GM23338 (cell line): ENCODE data around the gene MED12L. TPM values are rescaled to one million over a fixed set of nuclear protein-coding genes. Genes with fewer than 3 reads are reported as not detected.

Source experiments
- ATAC-seq: fragments of 200-7000 bp; cut with Tn5 transposase; 3 replicates; pipeline ENCODE4 v1.9.1; 2020
- DNase-seq: peaks from one replicate; pipeline ENCODE4 v3.0.0-alpha.2; 2015; ENCODE audit warnings: low spot score
- H2AFZ ChIP-seq: fragments of 200-600 bp; sonication (generic); 2 replicates; pipeline ENCODE4 v1.8.0; 2016; ENCODE audit warnings: antibody characterized with exemption, mild to moderate bottlenecking, moderate library complexity
- H3F3A ChIP-seq: fragments of 200-600 bp; sonication (generic); replicated peaks from 2 replicates; pipeline ENCODE4 v1.8.0; 2017; ENCODE audit warnings: antibody characterized with exemption, mixed run types, low read depth
- H3K27ac ChIP-seq: fragments of 200-600 bp; sonication (generic); 2 replicates; pipeline ENCODE4 v1.6.1; 2016; ENCODE audit warnings: low read depth
- H3K27me3 ChIP-seq: fragments of 200-600 bp; sonication (generic); 2 replicates; pipeline ENCODE4 v1.8.0; 2016; ENCODE audit warnings: mild to moderate bottlenecking, mixed run types, moderate library complexity; ENCODE audit not compliant: insufficient read depth
- H3K36me3 ChIP-seq: fragments of 200-600 bp; sonication (generic); 2 replicates; pipeline ENCODE4 v1.8.0; 2016; ENCODE audit warnings: mild to moderate bottlenecking; ENCODE audit not compliant: insufficient read depth
- H3K4me1 ChIP-seq: fragments of 200-600 bp; sonication (generic); 2 replicates; pipeline ENCODE4 v1.8.0; 2016; ENCODE audit warnings: mild to moderate bottlenecking, moderate library complexity; ENCODE audit not compliant: insufficient read depth
- H3K4me2 ChIP-seq: fragments of 200-600 bp; sonication (generic); 2 replicates; pipeline ENCODE4 v1.7.1; 2017; ENCODE audit warnings: mixed run types
- H3K4me3 ChIP-seq: fragments of 200-600 bp; sonication (generic); 2 replicates; pipeline ENCODE4 v1.6.1; 2016; ENCODE audit warnings: mixed run types
- H3K79me2 ChIP-seq: fragments of 200-600 bp; sonication (generic); replicated peaks from 2 replicates; pipeline ENCODE4 v1.8.0; 2017; ENCODE audit warnings: mild to moderate bottlenecking; ENCODE audit not compliant: insufficient read depth
- H3K9me2 ChIP-seq: fragments of 200-600 bp; sonication (generic); 2 replicates; pipeline ENCODE4 v1.8.0; 2017; ENCODE audit not compliant: insufficient read depth
- H4K20me1 ChIP-seq: fragments of 200-600 bp; sonication (generic); replicated peaks from 2 replicates; pipeline ENCODE4 v1.8.0; 2017; ENCODE audit warnings: mild to moderate bottlenecking; ENCODE audit not compliant: insufficient read depth
- H3K27ac Mint-ChIP-seq: 2 replicates; pipeline ENCODE4 v1.8.0; 2020; ENCODE audit warnings: inconsistent platforms, mild to moderate bottlenecking, moderate library complexity, mixed read lengths
- H3K27me3 Mint-ChIP-seq: 3 replicates; pipeline ENCODE4 v1.8.0; 2022; ENCODE audit warnings: low read depth, mild to moderate bottlenecking, moderate library complexity, mixed read lengths, inconsistent platforms; ENCODE audit not compliant: insufficient read depth, poor library complexity
- H3K36me3 Mint-ChIP-seq: 3 replicates; pipeline ENCODE4 v1.8.0; 2021; ENCODE audit warnings: low read depth, mild to moderate bottlenecking, inconsistent platforms, moderate library complexity, mixed read lengths
- H3K4me1 Mint-ChIP-seq: 3 replicates; pipeline ENCODE4 v1.8.0; 2020; ENCODE audit warnings: mild to moderate bottlenecking, inconsistent platforms, mixed read lengths
- H3K4me3 Mint-ChIP-seq: 3 replicates; pipeline ENCODE4 v1.8.0; 2021; ENCODE audit warnings: moderate library complexity, mild to moderate bottlenecking, inconsistent platforms, mixed read lengths
- H3K9me3 Mint-ChIP-seq: 3 replicates; pipeline ENCODE4 v1.8.0; 2020; ENCODE audit warnings: moderate library complexity, mild to moderate bottlenecking, inconsistent platforms, mixed read lengths
- CREB1 ChIP-seq: fragments of 250-450 bp; sonication (Bioruptor Pico); IDR thresholded peaks from 2 replicates; pipeline ENCODE4 v1.5.0; 2020; ENCODE audit warnings: low read depth, mild to moderate bottlenecking, moderate library complexity
- CTCF ChIP-seq, 2 experiments: fragments of 200-600 bp in 1 of 2; sonication (generic) in 1 of 2; conservative IDR thresholded peaks; 2 replicates each; pipeline versions ENCODE4 v1.5.1 to v1.6.1; 2016 to 2017; ENCODE audit warnings: antibody characterized with exemption in 2 of 2, low read depth in 2 of 2, mild to moderate bottlenecking in 2 of 2, moderate library complexity in 1 of 2
- ETS1 ChIP-seq: IDR thresholded peaks from 2 replicates; pipeline ENCODE4 v1.6.1; 2016; ENCODE audit warnings: antibody characterized with exemption
- EZH2 ChIP-seq: fragments of 200-600 bp; sonication (generic); IDR thresholded peaks from one replicate; pipeline ENCODE4 v1.8.0; 2017; ENCODE audit warnings: antibody characterized with exemption, mild to moderate bottlenecking, low read depth; ENCODE audit not compliant: unreplicated experiment
- EZH2phosphoT487 ChIP-seq: fragments of 200-600 bp; sonication (generic); IDR thresholded peaks from one replicate; pipeline ENCODE4 v1.8.1; 2018; ENCODE audit warnings: antibody characterized with exemption; ENCODE audit not compliant: unreplicated experiment
- JUNB ChIP-seq: IDR thresholded peaks from one replicate; pipeline ENCODE4 v1.6.1; 2016; ENCODE audit warnings: antibody characterized with exemption; ENCODE audit not compliant: unreplicated experiment
- STAT1 ChIP-seq: IDR thresholded peaks from one replicate; pipeline ENCODE4 v1.6.1; 2016; ENCODE audit warnings: antibody characterized with exemption; ENCODE audit not compliant: unreplicated experiment
- ZNF331 ChIP-seq: fragments of 250-450 bp; sonication (Bioruptor Pico); IDR thresholded peaks from 2 replicates; pipeline ENCODE4 v1.5.0; 2020; ENCODE audit warnings: low read depth, mild to moderate bottlenecking, moderate library complexity
- ZNF462 ChIP-seq: fragments of 250-450 bp; sonication (Bioruptor Pico); IDR thresholded peaks from 2 replicates; pipeline ENCODE4 v1.5.0; 2020; ENCODE audit warnings: mild to moderate bottlenecking, moderate library complexity
- polyA plus RNA-seq: library from polyadenylated mRNA; unstranded; fragments of >200 nt; fragmentation: Nextera tagmentation; extraction: Ambion mirVana; gene quantifications from 2 replicates; pipeline ENCODE4 v1.2.1, GENCODE V29; 2016
- total RNA-seq: library from RNA; depleted of rRNA; stranded (reverse); fragments of >200 nt; shearing (Covaris generic); gene quantifications from 2 replicates; pipeline ENCODE4 v1.2.3, GENCODE V29; 2014

Gene MED12L
- total and polyA plus RNA-seq, 2 experiments from 2014 or later: 5.7 to 25.0 TPM

GRCh38 chr3:151145713-151146070 lies 60.2 kb downstream of the MED12L start:
- Histone ChIP-seq H4K20me1 (peaks cover 6% of the 10 kb centered on the region), H3K4me1 (peaks cover 31% of the 10 kb centered on the region), H3F3A (no peaks in the 10 kb centered on the region), H3K9me2 (no peaks in the 10 kb centered on the region), H3K4me3 (peak overlapping the region; percentile 24; the same call in 1 of the 2 replicates), H3K27me3 (no peaks in the 10 kb centered on the region), H2AFZ (no peak overlapping the region), H3K4me2 (peak overlapping the region; percentile 43), H3K27ac (peak overlapping the region; percentile 80), H3K36me3 (no peaks in the 10 kb centered on the region), H3K79me2 (peaks cover 25% of the 10 kb centered on the region)
- no peak overlapping the region for H3K27ac Mint-ChIP-seq
- DNase-seq: peak; percentile 67
- no peak overlapping the region for H3K4me3 Mint-ChIP-seq
- no peaks in the 10 kb centered on the region for H3K27me3 Mint-ChIP-seq
- ATAC-seq: peak; percentile 76
- TF ChIP-seq STAT1 (no peak), EZH2 (no peak), ZNF331 (CRISPR knock-in tag) (no peak), CTCF (conservative IDR thresholded peaks at IDR 0.05; ENCODE audit: low read depth in 2 of 2) (no peak), ETS1 (no peak), JUNB (no peak), CREB1 (CRISPR knock-in tag) (no peak), ZNF462 (CRISPR knock-in tag) (no peak), EZH2phosphoT487 (no peak)
- peaks cover 16% of the 10 kb centered on the region; the same call in 2 of the 3 replicates for H3K4me1 Mint-ChIP-seq
- H3K36me3 Mint-ChIP-seq: peaks cover 3% of the 10 kb centered on the region; the same call in 2 of the 3 replicates
- no peaks in the 10 kb centered on the region for H3K9me3 Mint-ChIP-seq
